Endothelial cell (in vitro differentiated cells): ENCODE results near the gene PGM2L1. TPM values are rescaled to one million over a fixed set of nuclear protein-coding genes. Genes with fewer than 3 reads are reported as not detected.

Experiments used
- DNase-seq: peaks from one replicate; pipeline ENCODE4 v3.0.0; 2021; ENCODE audit warnings: low spot score
- H3K27ac Mint-ChIP-seq: one replicate; pipeline ENCODE4 v1.8.0; 2021; ENCODE audit warnings: mixed read lengths, inconsistent platforms; ENCODE audit not compliant: unreplicated experiment
- H3K27me3 Mint-ChIP-seq: one replicate; pipeline ENCODE4 v1.8.0; 2021; ENCODE audit warnings: mild to moderate bottlenecking, moderate library complexity, mixed read lengths, inconsistent platforms; ENCODE audit not compliant: unreplicated experiment
- H3K36me3 Mint-ChIP-seq: one replicate; pipeline ENCODE4 v1.8.0; 2021; ENCODE audit warnings: mild to moderate bottlenecking, low read depth, mixed read lengths, inconsistent platforms; ENCODE audit not compliant: unreplicated experiment
- H3K4me1 Mint-ChIP-seq: one replicate; pipeline ENCODE4 v1.8.0; 2021; ENCODE audit warnings: mild to moderate bottlenecking, mixed read lengths, inconsistent platforms; ENCODE audit not compliant: unreplicated experiment
- H3K4me3 Mint-ChIP-seq: one replicate; pipeline ENCODE4 v1.8.0; 2021; ENCODE audit warnings: mild to moderate bottlenecking, mixed read lengths, inconsistent platforms; ENCODE audit not compliant: unreplicated experiment
- H3K9me3 Mint-ChIP-seq: one replicate; pipeline ENCODE4 v1.8.0; 2021; ENCODE audit warnings: mixed read lengths, inconsistent platforms; ENCODE audit not compliant: unreplicated experiment
- total RNA-seq: library from RNA; stranded (reverse); fragmentation: NEBNext Ultra II Directional; extraction: Animal tissue kit (Norgen Biotek cat#: 25700); gene quantifications from one replicate; pipeline ENCODE4 v1.2.1, GENCODE V29; 2021; ENCODE audit not compliant: unreplicated experiment
- TF ChIP-seq, protein P1 (sequence below): fragments of 200-600 bp; sonication (generic); IDR thresholded peaks from one replicate; pipeline ENCODE4 v1.5.0; 2021; ENCODE audit warnings: antibody characterized with exemption; ENCODE audit not compliant: unreplicated experiment

The PGM2L1 gene
- total RNA-seq, 1 donor from 2014 or later = 51.3 TPM

DNA sequence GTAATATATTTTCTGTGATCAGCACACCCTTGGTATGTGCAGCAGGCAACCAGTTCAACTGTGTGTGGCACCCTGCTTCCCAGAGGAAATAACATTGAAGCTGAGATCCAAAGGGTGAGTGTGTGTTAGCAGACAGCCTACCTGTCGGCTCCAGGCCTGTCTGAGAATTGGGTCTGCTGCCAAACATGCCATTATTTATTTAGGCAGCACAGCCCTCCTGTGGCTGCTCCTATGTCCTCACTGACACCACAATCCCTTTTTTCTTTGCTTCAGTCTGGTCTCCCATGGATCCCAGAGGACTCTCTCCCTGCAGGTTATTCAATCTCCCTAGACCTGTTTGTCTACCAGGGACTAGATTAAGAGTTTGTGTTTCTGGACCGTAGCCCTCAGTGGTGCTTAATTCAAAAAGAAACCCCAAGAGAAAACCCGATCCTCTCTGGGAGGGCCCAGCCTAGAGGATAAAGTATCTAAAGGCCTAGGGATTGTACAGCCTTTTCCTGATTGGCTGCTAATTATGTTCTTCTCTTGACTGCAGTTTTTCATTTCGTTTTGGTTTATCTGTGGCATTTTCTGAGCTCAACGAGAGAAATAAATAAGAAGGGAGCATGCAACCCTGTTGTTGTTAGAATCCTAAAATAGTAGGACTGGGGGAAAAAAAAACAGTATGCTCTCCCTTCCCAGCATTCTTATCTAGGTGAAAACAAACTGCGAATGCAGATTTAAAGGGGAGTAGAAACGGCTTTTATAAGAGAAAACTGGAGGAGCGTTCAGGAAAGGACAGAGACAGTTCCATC is 45.0 kb upstream of the PGM2L1 start:
- Mint-ChIP-seq H3K9me3 (no peaks in the 10 kb centered on the region), H3K4me3 (no peak overlapping the region), H3K27ac (no peak overlapping the region), H3K27me3 (no peaks in the 10 kb centered on the region), H3K4me1 (no peaks in the 10 kb centered on the region), H3K36me3 (no peaks in the 10 kb centered on the region)
- TF ChIP-seq, protein P1, sequence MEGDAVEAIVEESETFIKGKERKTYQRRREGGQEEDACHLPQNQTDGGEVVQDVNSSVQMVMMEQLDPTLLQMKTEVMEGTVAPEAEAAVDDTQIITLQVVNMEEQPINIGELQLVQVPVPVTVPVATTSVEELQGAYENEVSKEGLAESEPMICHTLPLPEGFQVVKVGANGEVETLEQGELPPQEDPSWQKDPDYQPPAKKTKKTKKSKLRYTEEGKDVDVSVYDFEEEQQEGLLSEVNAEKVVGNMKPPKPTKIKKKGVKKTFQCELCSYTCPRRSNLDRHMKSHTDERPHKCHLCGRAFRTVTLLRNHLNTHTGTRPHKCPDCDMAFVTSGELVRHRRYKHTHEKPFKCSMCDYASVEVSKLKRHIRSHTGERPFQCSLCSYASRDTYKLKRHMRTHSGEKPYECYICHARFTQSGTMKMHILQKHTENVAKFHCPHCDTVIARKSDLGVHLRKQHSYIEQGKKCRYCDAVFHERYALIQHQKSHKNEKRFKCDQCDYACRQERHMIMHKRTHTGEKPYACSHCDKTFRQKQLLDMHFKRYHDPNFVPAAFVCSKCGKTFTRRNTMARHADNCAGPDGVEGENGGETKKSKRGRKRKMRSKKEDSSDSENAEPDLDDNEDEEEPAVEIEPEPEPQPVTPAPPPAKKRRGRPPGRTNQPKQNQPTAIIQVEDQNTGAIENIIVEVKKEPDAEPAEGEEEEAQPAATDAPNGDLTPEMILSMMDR = no peak
- no peak for DNase-seq

DNA sequence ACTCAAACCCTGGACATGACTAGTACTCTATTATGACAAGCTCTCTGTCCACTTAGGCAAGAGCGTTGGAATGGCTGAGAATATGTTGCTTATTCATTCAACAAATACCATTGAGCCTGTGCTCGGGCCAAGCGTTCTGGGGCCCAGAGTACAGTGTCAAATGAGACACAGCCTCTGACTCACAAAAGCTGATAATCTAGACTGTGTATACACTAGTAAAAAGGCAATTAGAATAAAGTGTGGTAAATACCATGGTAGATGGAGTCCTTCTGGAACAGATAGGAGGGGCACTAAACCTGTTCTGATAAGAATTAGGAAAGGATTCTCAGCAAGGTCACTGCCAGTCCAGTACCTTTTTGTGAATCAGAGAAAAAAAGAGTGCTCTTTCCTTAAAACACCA is 44.4 kb upstream of the PGM2L1 start:
- no peak for DNase-seq
- Mint-ChIP-seq H3K4me1 (no peaks in the 10 kb centered on the region), H3K9me3 (no peaks in the 10 kb centered on the region), H3K27ac (no peak overlapping the region), H3K36me3 (no peaks in the 10 kb centered on the region), H3K4me3 (no peak overlapping the region), H3K27me3 (no peaks in the 10 kb centered on the region)
- TF ChIP-seq, protein P1 = no peak

DNA sequence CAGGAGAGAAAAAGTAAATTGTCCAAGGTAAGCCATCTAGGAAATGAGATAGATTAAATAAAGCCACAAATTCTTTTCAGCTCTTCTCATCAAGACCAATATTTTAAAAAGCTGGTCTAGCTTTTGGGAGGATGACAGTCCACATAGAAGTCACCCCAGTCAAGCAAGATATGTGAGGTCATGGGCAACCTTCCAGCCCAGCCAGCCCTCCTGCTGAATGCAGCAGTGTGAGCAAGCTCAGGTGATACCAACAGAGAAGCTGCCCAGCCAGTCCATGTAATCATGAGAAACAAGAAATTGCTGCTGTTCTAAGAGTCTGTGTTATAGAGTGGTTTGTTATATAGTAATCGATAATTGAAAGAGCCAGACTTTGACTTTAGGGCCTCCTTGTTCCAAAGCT is 40.4 kb upstream of the PGM2L1 start:
- Mint-ChIP-seq H3K27ac (no peak overlapping the region), H3K27me3 (no peaks in the 10 kb centered on the region), H3K9me3 (no peaks in the 10 kb centered on the region), H3K4me3 (no peak overlapping the region), H3K4me1 (no peaks in the 10 kb centered on the region), H3K36me3 (no peaks in the 10 kb centered on the region)
- DNase-seq = no peak
- TF ChIP-seq, protein P1 = no peak

DNA sequence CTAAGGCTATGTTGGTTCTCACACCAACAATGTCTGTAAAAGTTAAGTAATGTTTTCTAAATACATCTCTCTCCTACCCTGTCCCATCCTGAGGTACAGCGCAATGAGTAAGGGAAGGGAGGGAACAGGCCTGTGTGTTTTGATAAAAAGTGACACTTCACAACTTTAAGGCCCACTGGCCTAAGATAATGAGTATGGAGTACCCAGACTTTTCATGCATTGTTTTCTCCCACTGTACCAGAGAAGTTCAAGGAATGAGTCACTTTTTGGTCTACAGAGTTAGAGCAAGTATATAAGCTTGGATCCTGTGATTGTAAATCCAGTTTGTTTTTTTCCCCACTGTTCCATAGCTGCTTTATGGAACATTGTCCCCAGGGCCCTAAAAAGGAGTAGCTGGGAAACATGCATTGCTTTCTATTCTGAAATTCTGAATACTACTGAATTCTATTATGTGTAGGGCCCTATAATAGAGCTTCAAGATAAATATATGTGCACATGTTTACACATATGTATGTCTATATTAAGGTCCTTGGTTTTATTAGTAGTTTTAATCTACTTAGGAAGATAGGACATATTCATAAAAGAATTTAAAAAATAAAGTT is 39.3 kb upstream of the PGM2L1 start:
- TF ChIP-seq, protein P1 = no peak
- Mint-ChIP-seq H3K27me3 (no peaks in the 10 kb centered on the region), H3K27ac (no peak overlapping the region), H3K36me3 (no peaks in the 10 kb centered on the region), H3K4me3 (no peak overlapping the region), H3K9me3 (no peaks in the 10 kb centered on the region), H3K4me1 (no peaks in the 10 kb centered on the region)
- no peak for DNase-seq

DNA sequence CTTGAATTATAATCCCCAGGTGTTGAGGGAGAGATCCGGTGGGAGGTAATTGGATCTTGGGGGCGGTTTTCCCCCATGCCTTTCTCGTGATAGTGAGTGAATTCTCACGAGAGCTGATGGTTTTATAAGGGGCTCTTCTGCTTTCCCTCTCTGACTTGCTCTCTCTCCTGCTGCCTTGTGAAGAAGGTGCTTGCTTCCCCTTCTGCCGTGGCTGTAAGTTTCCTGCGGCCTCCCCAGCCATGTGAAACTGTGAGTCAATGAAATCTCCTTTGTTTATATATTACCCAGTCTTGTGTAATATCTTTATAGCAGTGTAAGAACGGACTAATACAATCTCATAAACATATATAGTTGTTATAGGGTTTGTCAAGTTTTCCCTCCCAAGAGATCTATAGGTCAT is 36.3 kb upstream of the PGM2L1 start:
- Mint-ChIP-seq H3K9me3 (no peaks in the 10 kb centered on the region), H3K36me3 (no peaks in the 10 kb centered on the region), H3K4me3 (no peak overlapping the region), H3K27ac (no peak overlapping the region), H3K4me1 (no peaks in the 10 kb centered on the region), H3K27me3 (no peaks in the 10 kb centered on the region)
- no peak for DNase-seq
- TF ChIP-seq, protein P1 = no peak
